Mesodermal cell (in vitro differentiated cells): ENCODE data around the gene LRRC4C.

Experiments used
- H3K27ac ChIP-seq: 2 replicates; pipeline ENCODE4 v1.7.0; 2013; ENCODE audit warnings: mild to moderate bottlenecking, low read depth, low read length, moderate library complexity; ENCODE audit not compliant: severe bottlenecking
- H3K36me3 ChIP-seq: 2 replicates; pipeline ENCODE4 v1.7.1; 2013; ENCODE audit warnings: mild to moderate bottlenecking, low read length, moderate library complexity; ENCODE audit not compliant: control insufficient read depth, insufficient read depth
- H3K4me1 ChIP-seq: one replicate; pipeline ENCODE4 v1.7.1; 2013; ENCODE audit warnings: mild to moderate bottlenecking, low read length; ENCODE audit not compliant: insufficient read depth, control insufficient read depth, poor library complexity, severe bottlenecking
- H3K4me3 ChIP-seq: 2 replicates; pipeline ENCODE4 v1.7.0; 2013; ENCODE audit warnings: low read length, control low read depth, mild to moderate bottlenecking; ENCODE audit not compliant: insufficient read depth, poor library complexity, severe bottlenecking; ENCODE audit errors: extremely low read depth
- H3K9me3 ChIP-seq: 2 replicates; pipeline ENCODE4 v1.7.1; 2013; ENCODE audit warnings: mild to moderate bottlenecking, low read length, moderate library complexity; ENCODE audit not compliant: control insufficient read depth
- WGBS, 2 experiments: methylation state at CpG; one replicate each; pipeline ENCODE4 v1.1.5; 2013; ENCODE audit warnings: missing lambda C conversion rate in 2 of 2; ENCODE audit not compliant: insufficient coverage in 2 of 2; 5-methylcytosine and 5-hydroxymethylcytosine counted together

LRRC4C gene

DNA sequence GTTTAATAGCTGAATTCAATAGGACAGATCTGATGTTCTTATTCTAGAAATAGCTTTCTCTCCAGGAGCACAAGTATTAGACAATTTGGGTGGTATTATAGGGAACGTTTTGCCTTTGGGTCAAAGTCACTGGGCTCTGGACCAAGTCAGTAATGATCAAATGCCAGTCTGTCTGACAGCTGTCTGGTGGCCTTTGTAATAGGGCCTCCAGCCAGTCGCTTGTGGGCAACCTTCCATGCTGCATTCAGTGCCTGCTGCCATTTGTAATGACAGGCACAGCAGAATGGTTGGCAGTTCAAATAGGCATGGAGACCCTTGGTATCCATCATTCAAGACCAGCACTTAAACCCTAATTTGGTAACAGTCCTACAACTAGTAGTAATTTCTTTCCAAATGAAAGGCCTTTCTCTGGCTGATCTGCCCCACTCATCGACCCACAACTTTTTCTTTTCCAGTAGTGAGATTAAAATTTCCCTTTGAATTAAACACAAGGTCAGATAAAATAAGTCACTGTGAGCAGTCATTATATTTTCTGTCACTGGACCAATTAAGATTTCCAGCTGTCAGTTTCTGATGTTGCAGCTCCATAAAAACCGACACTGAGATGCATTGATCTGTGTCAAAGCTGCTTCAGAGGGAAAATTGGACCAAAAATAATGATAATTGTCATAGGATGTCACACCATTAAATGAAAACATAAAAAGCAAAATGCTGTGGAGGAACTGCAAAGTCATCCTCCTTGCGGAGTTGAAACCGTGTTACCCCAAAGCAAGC, 1038.1 kb downstream of the LRRC4C start:
- Histone ChIP-seq H3K36me3 (no peaks in the 10 kb centered on the region), H3K4me3 (no peak overlapping the region), H3K4me1 (no peaks in the 10 kb centered on the region), H3K9me3 (no peaks in the 10 kb centered on the region), H3K27ac (no peak overlapping the region)
- WGBS, 2 experiments, result 85 to 88% methylated on average over 4 to 5 of the region's 6 CpGs

DNA sequence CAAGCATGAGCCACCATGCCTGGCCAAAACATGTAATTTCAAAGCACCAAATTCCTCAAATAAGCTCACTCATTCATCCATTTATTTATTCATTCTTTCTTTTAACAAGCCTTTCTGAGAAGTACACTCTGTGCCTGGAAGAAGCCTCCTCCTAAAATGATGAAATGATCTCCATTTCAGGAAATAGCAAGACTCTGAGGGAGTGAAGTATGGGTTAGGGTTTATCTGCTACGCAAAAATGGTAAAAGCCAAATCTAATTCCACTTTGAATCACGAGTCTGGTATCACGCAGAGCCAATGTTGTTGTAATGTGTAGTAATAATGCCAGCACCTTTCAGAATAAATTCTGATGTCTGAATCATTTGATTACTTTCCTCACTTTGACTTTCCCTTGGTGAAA, 1041.8 kb downstream of the LRRC4C start:
- Histone ChIP-seq H3K9me3 (no peaks in the 10 kb centered on the region), H3K4me3 (no peak overlapping the region), H3K36me3 (no peaks in the 10 kb centered on the region), H3K27ac (no peak overlapping the region), H3K4me1 (no peaks in the 10 kb centered on the region)
- 100% methylated on average over 2 of the region's 3 CpGs; no CpG with 5 or more reads in 1 of the 2 experiments for WGBS, 2 experiments

- WGBS, 2 experiments, result no CpG with 5 or more reads among the region's 1 CpG
These were observed 1052.1 kb downstream of the LRRC4C start for GRCh38 chr11:40407355-40407754.

DNA sequence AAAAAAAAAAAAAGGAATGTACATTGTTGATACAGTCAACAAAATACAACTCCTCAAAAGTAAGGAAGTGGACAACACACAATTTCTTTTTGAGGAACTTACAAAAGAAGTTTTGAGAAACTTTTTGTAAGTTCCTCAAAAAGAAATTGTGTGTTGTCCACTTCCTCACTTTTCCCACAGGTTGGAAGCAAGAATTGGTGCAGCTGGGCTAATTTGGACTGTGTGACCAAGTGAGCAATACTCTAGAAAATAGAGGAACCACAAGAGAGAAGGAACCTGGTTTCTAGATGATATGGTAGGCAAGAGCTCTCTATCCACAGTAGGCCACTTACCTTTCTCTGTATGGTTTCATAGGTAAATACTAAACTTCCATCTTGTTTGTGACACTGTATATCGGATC, 1053.8 kb downstream of the LRRC4C start:
- no peak overlapping the region for H3K4me3 ChIP-seq
- no peaks in the 10 kb centered on the region for H3K9me3 ChIP-seq
- no peaks in the 10 kb centered on the region for H3K4me1 ChIP-seq
- H3K27ac ChIP-seq, result no peak overlapping the region
- WGBS, 2 experiments, result 100% methylated on average over 1 of the region's 1 CpG; no CpG with 5 or more reads in 1 of the 2 experiments
- H3K36me3 ChIP-seq, result no peaks in the 10 kb centered on the region

More at GRCh38 chr11:40407355-40407754, 1052.1 kb downstream of the LRRC4C start:
- H3K27ac ChIP-seq, result no peak overlapping the region
- no peaks in the 10 kb centered on the region for H3K9me3 ChIP-seq
- no peak overlapping the region for H3K4me3 ChIP-seq
- H3K4me1 ChIP-seq, result no peaks in the 10 kb centered on the region
- no peaks in the 10 kb centered on the region for H3K36me3 ChIP-seq

DNA sequence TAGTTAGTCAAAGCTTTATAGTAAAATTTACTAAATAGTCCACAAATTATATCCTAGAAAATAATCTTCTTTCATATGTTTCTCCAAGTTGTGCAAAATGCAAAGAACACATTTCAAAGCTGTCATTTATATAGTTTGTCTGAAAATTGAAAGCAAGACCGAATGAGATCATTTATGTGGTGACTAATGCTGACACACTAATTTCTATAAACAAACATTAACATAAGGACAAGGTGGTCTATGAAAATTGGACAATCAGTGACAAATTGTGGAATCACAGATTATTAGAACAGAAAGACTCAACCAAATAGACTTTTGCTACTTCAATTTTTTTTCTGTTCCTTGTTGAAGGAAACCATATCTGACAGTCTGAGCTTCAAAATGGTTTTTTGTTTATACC, 1056.1 kb downstream of the LRRC4C start:
- no peak overlapping the region for H3K27ac ChIP-seq
- no CpG with 5 or more reads among the region's 1 CpG for WGBS, 2 experiments
- no peaks in the 10 kb centered on the region for H3K36me3 ChIP-seq
- H3K4me1 ChIP-seq, result no peaks in the 10 kb centered on the region
- no peak overlapping the region for H3K4me3 ChIP-seq
- no peaks in the 10 kb centered on the region for H3K9me3 ChIP-seq

GRCh38 chr11:40401132-40401853, 1058.2 kb downstream of the LRRC4C start:
- WGBS, 2 experiments, result 20 to 61% methylated on average over 1 to 4 of the region's 4 CpGs
- Histone ChIP-seq H3K9me3 (no peaks in the 10 kb centered on the region), H3K4me3 (no peak overlapping the region), H3K4me1 (no peaks in the 10 kb centered on the region), H3K36me3 (no peaks in the 10 kb centered on the region), H3K27ac (no peak overlapping the region)

DNA sequence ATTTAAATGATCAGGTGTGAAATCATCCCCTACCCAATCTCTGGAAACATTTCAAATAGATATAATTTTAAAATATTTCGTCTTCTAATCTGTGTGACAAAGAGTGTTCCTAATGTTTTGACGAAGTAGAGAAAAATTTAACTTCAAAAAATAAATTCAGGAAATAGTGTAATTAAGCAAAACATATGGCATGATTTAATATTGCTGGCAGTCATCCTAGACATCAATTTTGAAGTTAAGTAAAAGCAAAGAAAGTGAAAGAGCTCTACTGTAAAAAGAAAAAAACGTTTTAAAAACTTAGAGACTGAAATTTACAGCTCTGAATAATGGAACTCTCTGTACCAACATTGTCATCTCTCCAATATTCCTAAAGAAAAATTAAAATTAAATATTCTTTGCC, 1062.3 kb downstream of the LRRC4C start:
- Histone ChIP-seq H3K9me3 (no peaks in the 10 kb centered on the region), H3K4me3 (no peak overlapping the region), H3K27ac (no peak overlapping the region), H3K4me1 (no peaks in the 10 kb centered on the region), H3K36me3 (no peaks in the 10 kb centered on the region)
- no CpG with 5 or more reads among the region's 3 CpGs for WGBS, 2 experiments

- Histone ChIP-seq H3K9me3 (no peaks in the 10 kb centered on the region), H3K27ac (no peak overlapping the region), H3K4me1 (no peaks in the 10 kb centered on the region), H3K4me3 (no peak overlapping the region), H3K36me3 (no peaks in the 10 kb centered on the region)
- 100% methylated on average over 1 of the region's 3 CpGs for WGBS, 2 experiments
These were observed 1065.9 kb downstream of the LRRC4C start for GRCh38 chr11:40393511-40393910.

- no peak overlapping the region for H3K27ac ChIP-seq
- no peaks in the 10 kb centered on the region for H3K4me1 ChIP-seq
- H3K9me3 ChIP-seq, result no peaks in the 10 kb centered on the region
- no peaks in the 10 kb centered on the region for H3K36me3 ChIP-seq
- H3K4me3 ChIP-seq, result no peak overlapping the region
- no CpG with 5 or more reads among the region's 3 CpGs for WGBS, 2 experiments
These were observed 1067.8 kb downstream of the LRRC4C start for GRCh38 chr11:40391679-40392078.

DNA sequence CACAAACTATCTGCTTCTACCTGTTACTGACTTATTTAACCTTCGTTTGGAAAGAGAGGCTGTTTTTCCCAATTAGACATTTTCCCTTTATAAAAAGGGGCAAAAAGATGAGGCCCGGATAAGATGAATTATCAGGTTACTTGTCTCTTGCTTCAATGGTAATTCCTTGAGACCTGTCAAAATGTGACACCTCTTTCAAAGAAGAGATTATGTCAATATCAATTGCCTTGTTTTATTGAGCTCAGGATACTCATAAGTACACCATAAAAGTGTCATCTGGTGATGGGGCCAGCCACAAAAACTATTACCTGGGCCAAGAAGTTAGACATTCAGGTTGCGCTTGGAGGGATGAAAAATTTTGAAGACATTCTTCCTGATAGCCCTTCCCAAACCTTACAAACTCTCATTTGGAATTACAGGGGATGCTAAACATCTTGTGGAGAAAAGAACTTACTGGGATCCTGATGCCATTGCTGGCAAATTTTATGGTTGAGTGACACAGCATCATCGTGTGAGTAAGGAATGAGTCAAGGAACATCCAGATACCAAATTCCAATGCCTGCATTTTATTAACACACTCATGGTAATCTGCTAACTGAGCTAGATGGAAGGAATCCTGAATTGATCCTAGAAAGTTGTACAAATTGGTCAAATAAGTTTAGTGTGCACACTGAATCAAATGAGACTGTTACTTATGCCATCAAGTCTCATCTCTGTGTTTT, 1071.2 kb downstream of the LRRC4C start:
- Histone ChIP-seq H3K27ac (no peak overlapping the region), H3K36me3 (no peaks in the 10 kb centered on the region), H3K4me1 (no peaks in the 10 kb centered on the region), H3K4me3 (no peak overlapping the region), H3K9me3 (no peaks in the 10 kb centered on the region)
- 90% methylated on average over 2 of the region's 4 CpGs; no CpG with 5 or more reads in 1 of the 2 experiments for WGBS, 2 experiments
